GM18868 (cell line): ENCODE measurements around the gene AQP9.
"Not testable (repeated sequence)": the region's sequence is repeated elsewhere in the genome, so short reads cannot be mapped to it uniquely, and the experiment has no call there.

Experiments used
- ATAC-seq: cut with Tn5 transposase; IDR thresholded peaks from one replicate; pipeline ENCODE4 v1.9.1; 2021; ENCODE audit warnings: mild to moderate bottlenecking, moderate library complexity; ENCODE audit not compliant: unreplicated experiment

AQP9 gene, protein sequence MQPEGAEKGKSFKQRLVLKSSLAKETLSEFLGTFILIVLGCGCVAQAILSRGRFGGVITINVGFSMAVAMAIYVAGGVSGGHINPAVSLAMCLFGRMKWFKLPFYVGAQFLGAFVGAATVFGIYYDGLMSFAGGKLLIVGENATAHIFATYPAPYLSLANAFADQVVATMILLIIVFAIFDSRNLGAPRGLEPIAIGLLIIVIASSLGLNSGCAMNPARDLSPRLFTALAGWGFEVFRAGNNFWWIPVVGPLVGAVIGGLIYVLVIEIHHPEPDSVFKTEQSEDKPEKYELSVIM

DNA sequence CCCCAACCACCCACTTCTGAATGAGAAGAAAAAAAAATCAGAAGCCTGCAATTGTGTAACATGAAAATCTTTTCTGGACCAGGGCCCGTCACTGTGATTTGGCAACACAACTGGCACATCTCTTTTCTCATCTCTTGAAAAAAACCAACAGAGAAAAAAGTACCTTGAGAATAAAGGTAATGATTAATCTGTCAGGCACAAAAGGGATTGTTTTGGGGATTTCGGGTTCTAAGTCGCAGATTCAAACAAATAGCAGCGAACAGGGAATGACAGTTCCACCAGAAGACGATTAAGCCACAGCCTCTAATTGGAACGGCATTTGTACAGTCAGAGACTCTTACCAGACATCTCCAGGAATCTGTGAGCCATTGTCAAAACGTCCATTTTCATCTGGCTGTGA is at the start of gene AQP9:
Gene AQP9, plus strand, starts transcription at position 276 of the 400 bp plus-strand sequence. CDS start 185 bp downstream, outside the sequence.
- no peak for ATAC-seq

GRCh38 chr15:58095415-58095814 is 42.8 kb upstream of the AQP9 start:
- no peak for ATAC-seq

- no peak for ATAC-seq
Measured at GRCh38 chr15:58096529-58097084, 41.6 kb upstream of the AQP9 start.

GRCh38 chr15:58103482-58103881 is 34.7 kb upstream of the AQP9 start:
- no peak for ATAC-seq

GRCh38 chr15:58108117-58108516 is 30.1 kb upstream of the AQP9 start:
- no peak for ATAC-seq

DNA sequence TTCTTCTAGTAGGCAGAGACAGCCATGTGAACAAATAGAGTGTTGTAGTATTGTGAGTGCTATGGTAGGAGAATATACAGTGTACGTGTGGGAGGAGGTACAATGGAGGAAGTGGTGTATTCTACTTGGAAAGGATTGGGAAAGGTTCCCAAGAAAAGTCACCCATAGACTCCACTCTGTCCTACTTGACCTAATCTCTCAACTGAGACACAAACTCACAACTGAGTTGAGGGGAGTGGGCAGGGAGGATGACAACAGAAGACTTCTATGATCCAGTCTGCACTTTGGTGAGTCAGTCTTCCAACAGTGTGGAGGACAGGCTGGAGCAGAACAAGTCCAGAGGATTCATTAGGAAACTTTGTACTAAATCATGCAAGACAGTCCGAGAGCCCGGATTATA is 28.8 kb upstream of the AQP9 start:
- no peak for ATAC-seq

- no peak for ATAC-seq
Measured at GRCh38 chr15:58110999-58111717, 27.0 kb upstream of the AQP9 start.

DNA sequence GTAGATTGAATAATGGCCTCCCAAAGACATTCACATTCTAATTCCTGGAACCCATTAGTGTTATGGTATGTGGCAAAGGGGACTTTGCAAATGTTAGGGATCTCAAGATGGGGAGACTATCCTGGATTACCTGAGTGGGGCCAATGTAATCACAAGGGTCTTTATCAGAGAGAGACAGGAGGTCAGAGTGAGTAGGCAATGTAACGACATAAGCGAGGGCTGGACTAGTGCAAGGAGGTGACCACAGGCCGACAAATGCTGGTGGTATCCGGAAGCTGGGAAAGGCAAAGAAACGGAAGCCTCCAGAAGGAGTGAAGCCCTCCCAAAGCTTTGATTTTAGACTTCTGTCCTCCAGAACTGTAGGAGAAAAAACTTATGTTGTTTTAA is 26.5 kb upstream of the AQP9 start:
- ATAC-seq, result no peak

DNA sequence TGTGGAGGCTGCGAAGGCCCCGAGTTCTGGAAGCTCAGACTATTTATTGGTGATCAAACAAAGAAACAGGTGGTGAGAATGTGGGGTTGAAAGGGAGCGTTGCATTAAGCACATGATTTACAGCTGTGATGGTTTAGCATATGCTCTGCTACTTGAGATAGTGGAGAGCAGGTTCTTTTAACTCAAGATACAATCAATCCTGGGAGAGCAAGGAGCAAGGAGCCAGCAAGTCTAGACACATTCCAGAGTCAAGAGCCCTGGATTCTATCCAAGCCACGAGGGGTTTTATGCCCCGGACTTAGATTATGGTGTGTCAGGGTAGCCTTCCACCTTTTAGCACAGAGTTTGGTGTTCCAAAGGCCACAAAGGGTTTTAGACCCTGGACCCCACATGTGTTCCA is 24.8 kb upstream of the AQP9 start:
- not testable (repeated sequence) for ATAC-seq

- no peak for ATAC-seq
Measured at GRCh38 chr15:58114388-58114787, 23.8 kb upstream of the AQP9 start.

DNA sequence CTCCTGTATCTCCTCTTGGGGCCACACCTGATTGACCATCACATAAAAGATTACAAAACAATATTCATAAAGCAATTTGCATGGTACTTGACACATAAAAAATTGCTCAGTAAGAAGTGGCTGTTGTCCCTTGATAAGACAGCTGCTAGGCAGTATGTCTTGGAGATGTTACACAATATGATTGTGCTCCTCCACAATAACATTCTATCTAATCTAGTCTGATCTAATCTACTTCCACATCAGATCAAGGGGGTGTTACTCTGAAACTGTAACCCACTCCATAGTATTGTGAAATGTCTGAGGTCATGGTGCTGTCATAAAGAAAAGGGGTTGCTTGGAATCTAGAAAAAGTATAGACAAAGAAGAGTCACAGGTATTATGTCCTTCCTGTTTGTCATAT is 23.4 kb upstream of the AQP9 start:
- no peak for ATAC-seq

GRCh38 chr15:58115692-58116091 is 22.5 kb upstream of the AQP9 start:
- ATAC-seq, result no peak

GRCh38 chr15:58117619-58118018 is 20.6 kb upstream of the AQP9 start:
- ATAC-seq, result no peak

DNA sequence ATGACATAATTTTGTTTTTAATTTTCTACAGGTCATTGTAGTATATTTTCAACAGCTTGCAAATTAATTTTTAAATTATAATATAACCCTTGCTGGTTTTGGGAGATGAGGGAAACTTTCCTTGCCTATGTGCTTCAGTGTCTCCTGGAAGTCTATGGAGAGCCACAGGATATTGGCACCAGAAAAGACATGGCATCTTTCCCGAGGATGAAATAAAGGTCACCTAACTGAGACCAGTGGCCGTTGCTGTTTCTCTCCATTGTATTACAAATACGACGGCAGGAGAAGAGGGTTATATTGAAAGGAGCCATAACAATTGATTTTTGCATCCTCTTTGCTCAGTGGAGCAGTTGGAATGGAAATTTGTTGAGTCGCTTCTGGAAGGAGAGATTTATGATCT is 19.9 kb upstream of the AQP9 start:
- no peak for ATAC-seq

DNA sequence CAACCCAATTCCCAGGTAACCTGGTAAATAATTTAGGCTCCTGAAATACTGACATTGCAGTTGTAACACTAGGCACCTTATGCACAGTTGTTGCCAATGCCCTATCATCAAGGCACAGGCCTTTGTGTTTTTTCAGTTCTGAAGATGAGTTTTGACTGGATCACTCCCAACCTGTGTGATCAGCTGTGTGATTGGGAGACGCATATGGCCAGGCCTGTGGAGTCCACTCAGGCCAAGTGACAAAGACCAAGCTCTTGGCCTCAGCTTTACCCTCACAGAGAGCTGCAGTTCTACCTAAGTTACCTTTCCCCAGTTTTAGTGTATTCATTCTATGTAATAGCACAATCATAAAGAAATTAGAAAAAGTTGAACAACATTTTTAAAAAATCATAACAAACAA is 19.2 kb upstream of the AQP9 start:
- ATAC-seq, result no peak

- no peak for ATAC-seq
Measured at GRCh38 chr15:58124585-58124984, 13.6 kb upstream of the AQP9 start.

DNA sequence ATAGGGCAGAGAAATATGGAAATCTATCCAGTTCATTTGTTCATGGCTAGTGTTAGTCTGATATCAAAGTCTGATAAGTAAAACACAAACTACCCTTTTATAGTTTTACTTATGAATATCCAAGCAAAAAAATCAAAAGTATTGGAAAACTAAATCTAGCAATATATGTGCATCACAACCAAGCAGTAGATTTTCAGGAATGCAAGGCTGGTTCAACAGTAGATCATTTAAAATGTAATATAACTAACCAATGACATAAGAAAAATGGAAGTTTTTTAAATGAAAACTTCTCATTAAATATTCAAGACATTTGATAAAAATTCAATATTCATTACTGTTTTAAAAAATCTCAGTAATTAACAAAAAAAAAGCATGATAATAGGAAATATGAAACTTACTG is 12.8 kb upstream of the AQP9 start:
- ATAC-seq, result no peak

DNA sequence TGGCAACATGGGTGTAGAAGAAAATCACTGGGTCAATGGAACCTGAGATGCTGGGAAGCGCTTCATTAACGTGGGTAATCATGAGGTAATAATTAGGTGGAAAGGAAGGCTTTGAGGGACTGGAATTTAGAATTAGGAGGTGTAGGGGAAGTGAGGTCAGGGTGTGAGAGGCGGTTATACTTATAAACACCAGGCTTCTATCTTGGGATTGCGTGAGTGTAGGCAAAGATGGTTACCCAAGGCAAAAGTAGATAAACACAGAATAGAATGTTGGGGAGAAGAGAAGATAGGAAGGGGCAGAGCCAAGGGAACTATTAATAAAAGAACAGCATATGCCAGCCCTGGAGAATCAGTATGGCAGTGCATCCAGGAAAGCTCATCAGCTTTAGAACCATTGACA is 3.3 kb upstream of the AQP9 start:
- no peak for ATAC-seq

DNA sequence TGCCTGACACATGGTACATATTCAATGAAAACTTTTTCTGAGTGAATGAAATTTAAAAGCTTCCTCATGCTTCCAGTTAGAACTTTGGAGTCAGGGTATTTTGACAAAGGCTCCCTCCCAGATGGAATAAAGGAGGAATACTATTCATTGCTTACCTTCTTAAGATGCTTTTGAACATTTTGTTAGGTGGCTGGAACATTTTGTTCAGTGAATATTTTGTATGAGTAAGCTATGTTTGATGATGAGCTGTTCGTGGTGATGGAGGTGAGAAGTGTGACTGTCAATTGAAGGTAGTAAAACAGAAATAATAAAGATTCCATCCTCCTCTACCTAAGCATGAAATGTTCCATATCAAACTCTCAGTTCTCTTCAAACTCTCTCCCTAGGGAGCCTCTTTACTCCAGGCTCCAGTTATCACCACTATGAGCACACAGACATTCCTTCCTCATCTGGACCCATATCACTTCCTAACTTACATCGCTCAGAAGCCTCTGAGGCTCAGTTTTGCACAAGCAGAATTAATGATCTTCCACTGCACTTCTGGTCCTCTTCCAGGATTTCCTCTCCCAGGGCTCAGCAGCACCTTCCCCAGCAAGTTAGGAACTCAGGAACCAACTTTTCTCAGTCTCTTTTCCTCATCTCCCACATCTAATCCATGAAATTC is 2.5 kb upstream of the AQP9 start:
- no peak for ATAC-seq

DNA sequence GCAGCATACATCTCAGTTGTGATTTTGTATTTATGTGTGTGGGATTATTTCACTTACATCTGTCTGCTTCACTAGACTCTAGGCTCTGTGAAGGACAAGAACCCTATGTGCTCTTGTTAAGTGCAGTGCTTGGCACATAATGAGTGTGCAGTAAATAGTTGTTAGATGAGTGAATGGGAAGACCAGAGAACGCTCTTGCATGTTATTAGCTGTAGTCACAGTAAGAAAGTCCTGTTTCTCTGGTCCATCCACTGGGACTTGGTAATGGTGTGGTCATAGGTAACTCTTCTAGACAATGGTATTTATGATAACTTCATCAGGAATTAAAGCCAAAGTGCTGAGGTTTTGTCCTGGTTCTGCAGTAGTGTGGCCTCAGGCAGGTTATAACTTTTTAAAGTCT is 1.4 kb upstream of the AQP9 start:
- ATAC-seq, result no peak

DNA sequence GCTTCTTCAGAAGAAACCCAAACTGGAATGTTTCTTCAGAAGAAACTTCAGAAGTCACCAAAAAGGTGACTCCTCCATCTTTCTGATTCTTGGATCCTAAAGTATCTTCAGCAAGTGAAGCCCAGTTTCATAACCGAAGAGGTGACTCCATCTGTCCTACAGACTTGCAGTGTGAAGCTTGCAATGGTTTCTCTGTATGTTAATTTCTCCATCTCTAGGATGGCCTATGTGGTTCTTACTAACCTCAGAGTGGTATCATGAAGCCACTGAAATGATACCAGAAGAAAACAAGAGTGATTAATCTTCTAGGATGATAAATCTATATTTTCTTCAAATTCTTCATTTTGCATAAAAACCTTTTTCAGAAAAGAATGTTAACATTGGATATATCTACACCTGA is 495 bp upstream of the AQP9 start:
- no peak for ATAC-seq
